Fibroblast of the aortic adventitia (primary cell): ENCODE measurements around the gene ZSCAN12. TPM values are rescaled to one million over a fixed set of nuclear protein-coding genes. Genes with fewer than 3 reads are reported as not detected.

Source experiments
- DNase-seq: peaks from one replicate; pipeline ENCODE4 v3.0.0-alpha.2; 2010; ENCODE audit warnings: low read depth
- H3K4me3 ChIP-seq: 2 replicates; pipeline ENCODE4 v1.5.1; 2011; ENCODE audit warnings: low read depth, mild to moderate bottlenecking, control low read depth, low read length, moderate library complexity
- CTCF ChIP-seq: IDR thresholded peaks from 2 replicates; pipeline ENCODE4 v1.5.1; 2011; ENCODE audit warnings: mild to moderate bottlenecking, low read length, control low read depth, inconsistent platforms; ENCODE audit not compliant: insufficient read depth
- total RNA-seq: library from RNA; depleted of rRNA; stranded (reverse); fragments of >200 nt; gene quantifications from 2 replicates; pipeline ENCODE4 v1.2.3, GENCODE V29; 2012; ENCODE audit warnings: low replicate concordance

The ZSCAN12 gene
- total RNA-seq, 1 donor, result 6.5 TPM

GRCh38 chr6:28336284-28337120 lies 63.0 kb downstream of the ZSCAN12 start:
- peak overlapping the region; percentile 75 for H3K4me3 ChIP-seq
- DNase-seq, result peak; percentile 31
- TF ChIP-seq CTCF, result no peak

- peak; percentile 98 for DNase-seq
- TF ChIP-seq CTCF, result no peak
- peak within 1 kb of the TSS; percentile 75 for H3K4me3 ChIP-seq
Measured at GRCh38 chr6:28335564-28336283, 63.8 kb downstream of the ZSCAN12 start, which contains the start of gene ZSCAN31. Gene ZSCAN31, minus strand, starts transcription at chr6:28336148. Its CDS starts 6,465 bp downstream, at chr6:28329683.

- no peak for TF ChIP-seq CTCF
- DNase-seq, result no peak
- peak overlapping the region; percentile 75 for H3K4me3 ChIP-seq
Measured at GRCh38 chr6:28335040-28335563, 64.4 kb downstream of the ZSCAN12 start.

GRCh38 chr6:28334286-28335039 lies 65.1 kb downstream of the ZSCAN12 start:
- H3K4me3 ChIP-seq, result no peak overlapping the region
- TF ChIP-seq CTCF, result no peak

GRCh38 chr6:28333599-28334018 lies 65.9 kb downstream of the ZSCAN12 start:
- no peak overlapping the region for H3K4me3 ChIP-seq
- no peak for TF ChIP-seq CTCF
- no peak for DNase-seq

More at GRCh38 chr6:28334286-28335039, 65.1 kb downstream of the ZSCAN12 start:
- DNase-seq, result no peak

GRCh38 chr6:28333047-28333446 lies 66.5 kb downstream of the ZSCAN12 start:
- no peak for DNase-seq
- no peak overlapping the region for H3K4me3 ChIP-seq
- no peak for TF ChIP-seq CTCF
